GM12891 (cell line): ENCODE measurements around the gene FLOT1.
"Not testable (repeated sequence)": the region's sequence is repeated elsewhere in the genome, so short reads cannot be mapped to it uniquely, and the experiment has no call there.

Experiments used
- DNase-seq: peaks from one replicate; pipeline ENCODE4 v3.0.0; 2011; ENCODE audit warnings: low spot score; ENCODE audit not compliant: insufficient read length
- FAIRE-seq: peaks from 2 replicates; lab custom pipeline; 2011; peaks lifted over from hg19 to GRCh38; lab: Jason Lieb, UNC
- PAX5 ChIP-seq: IDR thresholded peaks from 2 replicates; pipeline ENCODE4 v1.6.1; 2011; ENCODE audit warnings: low read length, moderate library complexity, mild to moderate bottlenecking; ENCODE audit not compliant: insufficient read depth, severe bottlenecking
- POLR2A ChIP-seq: IDR thresholded peaks from 2 replicates; pipeline ENCODE4 v1.6.1; 2011; ENCODE audit warnings: low read depth, low read length, control low read depth
- POLR2AphosphoS5 ChIP-seq: IDR thresholded peaks from 2 replicates; pipeline ENCODE4 v1.6.1; 2011; ENCODE audit warnings: low read depth, low read length, control low read depth
- POU2F2 ChIP-seq: IDR thresholded peaks from 2 replicates; pipeline ENCODE4 v1.6.1; 2011; ENCODE audit warnings: low read depth, mild to moderate bottlenecking, control low read depth, low read length, moderate library complexity
- SPI1 ChIP-seq: IDR thresholded peaks from 2 replicates; pipeline ENCODE4 v1.6.1; 2011; ENCODE audit warnings: low read depth, low read length, control low read depth
- TAF1 ChIP-seq: IDR thresholded peaks from 2 replicates; pipeline ENCODE4 v1.6.1; 2011; ENCODE audit warnings: low read depth, low read length, control low read depth

Gene FLOT1

DNA sequence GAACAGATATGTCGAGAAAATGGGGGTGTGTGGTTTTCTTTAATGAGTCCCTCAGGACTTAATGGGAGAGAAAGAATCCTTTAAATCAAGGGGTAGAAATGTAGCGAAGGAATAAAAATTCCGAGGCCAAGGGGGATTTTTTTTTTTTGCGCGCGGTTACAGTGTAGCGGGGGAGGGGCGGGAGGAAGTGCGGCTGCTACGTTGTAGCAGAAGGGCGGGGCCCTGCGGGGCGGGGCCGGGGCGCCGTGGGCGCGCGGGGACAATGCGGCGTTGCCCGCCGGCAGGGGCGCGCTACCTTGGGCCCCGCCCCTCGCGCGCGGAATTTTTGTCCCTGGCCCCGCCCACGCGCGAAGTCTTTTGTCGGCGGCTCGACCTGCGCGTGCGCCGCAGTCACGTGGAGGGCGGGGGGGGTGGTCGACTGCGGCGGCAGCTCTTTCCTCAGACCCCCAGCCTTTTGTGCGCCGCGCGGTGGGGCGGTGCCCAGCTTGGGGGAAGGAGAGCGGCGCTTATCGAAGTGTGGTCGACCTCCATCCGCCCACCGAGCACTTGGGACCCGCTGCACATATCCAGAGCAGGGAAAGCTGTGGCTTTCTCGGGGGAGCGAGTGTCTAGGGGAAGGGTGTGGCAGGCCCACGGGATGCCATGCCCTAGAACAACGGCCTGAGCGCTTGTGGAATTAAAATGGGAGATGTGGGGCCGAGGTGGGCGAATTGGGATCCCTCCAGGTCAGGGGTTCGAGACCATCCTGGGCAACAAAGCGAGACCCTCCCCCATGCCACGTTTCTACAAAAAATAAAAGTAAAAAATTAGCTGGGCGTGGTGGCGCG lies 21.1 kb downstream of the FLOT1 start:
- TF ChIP-seq POLR2AphosphoS5 (peak; percentile 77), POLR2A (peak; percentile 78), PAX5 (peak; percentile 19), SPI1 (peak; percentile 70), POU2F2 (peak; percentile 72), TAF1 (no peak)
- FAIRE-seq, result peak; percentile 90
- DNase-seq, result peak; percentile 70

DNA sequence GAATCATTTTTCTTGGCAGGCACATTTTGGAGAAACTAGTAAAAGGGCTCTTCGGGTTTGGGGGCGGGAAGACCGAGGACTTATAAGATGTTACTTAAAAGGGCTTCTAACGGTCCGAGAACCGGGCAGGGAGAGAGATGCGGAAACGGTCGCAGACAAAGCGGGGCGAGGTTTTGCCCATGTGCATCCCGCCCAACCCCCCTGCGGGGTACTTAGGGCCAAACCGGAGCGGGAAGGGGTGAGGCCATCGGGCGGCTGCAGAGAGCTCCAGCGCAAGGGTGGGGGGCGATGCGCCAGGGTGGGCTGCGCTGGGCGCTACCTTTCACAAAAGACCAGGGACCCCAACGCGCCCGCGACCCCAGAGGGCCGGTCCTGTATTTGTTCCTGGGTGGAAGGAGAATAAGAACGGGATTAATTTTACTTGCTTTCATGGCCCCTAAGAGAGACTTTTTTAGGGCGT lies 21.7 kb downstream of the FLOT1 start:
- DNase-seq (no peak), FAIRE-seq (no peak)
- no peak for TF ChIP-seq PAX5
- 0 out of 2 replicates have a peak, but pooled peaks have one; percentile 21 for TF ChIP-seq TAF1

DNA sequence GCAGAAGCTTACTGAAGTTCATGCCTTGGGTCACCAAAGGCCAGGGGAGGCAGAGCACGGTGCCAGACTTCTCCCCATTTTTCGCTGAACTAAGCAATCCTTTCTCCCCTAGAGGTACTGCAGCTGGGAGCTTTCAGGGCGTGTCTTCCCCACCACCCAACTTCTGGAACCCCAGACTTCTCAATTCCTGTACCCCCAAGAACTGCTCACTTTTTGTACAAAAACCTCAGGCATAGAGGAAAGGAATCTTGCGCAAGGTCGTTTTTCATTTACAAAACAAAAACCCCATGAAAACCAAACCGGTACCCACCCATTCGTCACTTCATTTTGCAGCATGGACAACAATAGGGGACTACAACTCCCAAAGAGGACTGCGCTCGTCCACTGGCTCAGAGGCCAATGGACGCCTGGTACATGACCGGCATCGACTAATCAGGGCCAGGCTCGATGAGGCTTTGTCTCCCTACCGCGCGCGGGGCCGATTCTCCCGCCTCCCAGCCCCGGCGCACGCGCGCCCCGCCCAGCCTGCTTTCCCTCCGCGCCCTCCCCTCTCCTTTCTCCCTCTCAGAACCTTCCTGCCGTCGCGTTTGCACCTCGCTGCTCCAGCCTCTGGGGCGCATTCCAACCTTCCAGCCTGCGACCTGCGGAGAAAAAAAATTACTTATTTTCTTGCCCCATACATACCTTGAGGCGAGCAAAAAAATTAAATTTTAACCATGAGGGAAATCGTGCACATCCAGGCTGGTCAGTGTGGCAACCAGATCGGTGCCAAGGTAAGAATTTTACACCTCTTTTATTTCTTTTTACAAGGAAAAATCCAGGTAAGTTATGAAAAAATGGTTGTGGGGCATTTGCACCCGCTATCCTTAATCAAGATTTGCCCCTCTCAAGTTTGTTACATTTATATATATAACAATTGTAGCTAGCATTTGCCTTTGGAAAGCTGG lies 22.4 kb downstream of the FLOT1 start, which contains the start of gene TUBB:
Gene TUBB (plus strand): TSS at position 562 of the 947 bp plus-strand sequence. CDS start 155 bp downstream, at position 717.
- DNase-seq, result peak; percentile 67
- FAIRE-seq, result peak; percentile 89
- no peak for TF ChIP-seq SPI1
- TF ChIP-seq POLR2A, result peak; percentile 87
- no peak for TF ChIP-seq PAX5
- TF ChIP-seq POLR2AphosphoS5, result peak; percentile 88
- peak; percentile 97 for TF ChIP-seq TAF1
- peak; percentile 78; the same call in 1 of the 2 replicates for TF ChIP-seq POU2F2

DNA sequence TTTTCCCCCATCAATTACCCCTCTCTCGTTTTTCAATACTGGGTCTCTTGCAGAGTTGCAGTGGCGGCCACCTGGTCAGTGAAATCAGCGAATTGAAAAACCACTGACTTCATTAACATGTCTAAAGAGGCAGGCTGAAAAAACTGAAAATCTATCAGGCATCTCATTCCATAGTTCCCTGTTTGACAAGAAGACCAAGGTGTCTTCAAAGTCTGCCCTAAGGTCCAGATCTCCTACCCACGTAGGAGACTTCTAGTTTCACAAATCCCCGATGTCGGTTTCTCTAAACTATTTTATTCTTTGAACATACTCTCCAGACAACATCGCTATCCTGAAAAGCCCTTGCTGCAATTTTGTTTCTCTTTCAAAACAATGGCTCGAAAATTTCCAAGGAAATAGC lies 23.1 kb downstream of the FLOT1 start:
- DNase-seq (no peak), FAIRE-seq (no peak)
- TF ChIP-seq PAX5 (no peak), TAF1 (no peak), SPI1 (no peak), POU2F2 (no peak), POLR2AphosphoS5 (no peak), POLR2A (no peak)

DNA sequence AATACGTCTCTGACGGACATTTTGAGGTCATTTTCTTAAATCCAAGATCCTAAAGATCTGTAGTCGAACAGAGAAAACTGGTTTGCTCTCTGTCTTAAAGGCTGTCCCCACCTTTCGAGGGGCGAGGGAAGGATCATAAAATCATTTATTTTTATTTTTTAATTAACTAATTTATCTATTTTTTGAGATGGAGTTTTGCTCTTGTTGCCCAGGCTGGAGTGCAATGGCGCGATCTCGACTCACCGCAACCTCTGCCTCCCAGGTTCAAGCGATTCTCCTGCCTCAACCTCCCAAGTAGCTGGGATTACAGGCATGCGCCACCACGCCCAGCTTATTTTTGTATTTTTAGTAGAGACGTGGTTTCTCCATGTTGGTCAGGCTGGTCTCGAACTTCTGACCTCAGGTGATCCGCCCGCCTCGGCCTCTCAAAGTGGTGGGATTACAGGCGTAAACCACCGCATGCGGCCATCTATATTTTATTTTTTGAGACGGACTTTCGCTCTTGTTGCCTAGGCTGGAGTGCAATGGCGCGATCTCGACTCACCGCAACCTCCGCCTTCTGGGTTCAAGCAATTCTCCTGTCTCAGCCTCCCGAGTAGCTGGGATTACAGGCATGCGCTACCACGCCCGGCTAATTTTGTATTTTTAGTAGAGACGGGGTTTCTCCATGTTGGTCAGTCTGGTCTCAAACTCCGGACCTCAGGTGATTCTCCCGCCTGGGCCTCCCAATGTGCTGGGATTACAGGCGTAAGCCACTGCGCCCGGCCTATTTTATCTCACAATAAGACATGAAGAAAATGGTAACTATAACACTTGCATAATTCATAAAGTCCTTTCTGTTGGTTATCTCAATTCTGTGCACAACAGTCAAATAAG lies 24.4 kb downstream of the FLOT1 start:
- not testable (repeated sequence) for DNase-seq, FAIRE-seq

DNA sequence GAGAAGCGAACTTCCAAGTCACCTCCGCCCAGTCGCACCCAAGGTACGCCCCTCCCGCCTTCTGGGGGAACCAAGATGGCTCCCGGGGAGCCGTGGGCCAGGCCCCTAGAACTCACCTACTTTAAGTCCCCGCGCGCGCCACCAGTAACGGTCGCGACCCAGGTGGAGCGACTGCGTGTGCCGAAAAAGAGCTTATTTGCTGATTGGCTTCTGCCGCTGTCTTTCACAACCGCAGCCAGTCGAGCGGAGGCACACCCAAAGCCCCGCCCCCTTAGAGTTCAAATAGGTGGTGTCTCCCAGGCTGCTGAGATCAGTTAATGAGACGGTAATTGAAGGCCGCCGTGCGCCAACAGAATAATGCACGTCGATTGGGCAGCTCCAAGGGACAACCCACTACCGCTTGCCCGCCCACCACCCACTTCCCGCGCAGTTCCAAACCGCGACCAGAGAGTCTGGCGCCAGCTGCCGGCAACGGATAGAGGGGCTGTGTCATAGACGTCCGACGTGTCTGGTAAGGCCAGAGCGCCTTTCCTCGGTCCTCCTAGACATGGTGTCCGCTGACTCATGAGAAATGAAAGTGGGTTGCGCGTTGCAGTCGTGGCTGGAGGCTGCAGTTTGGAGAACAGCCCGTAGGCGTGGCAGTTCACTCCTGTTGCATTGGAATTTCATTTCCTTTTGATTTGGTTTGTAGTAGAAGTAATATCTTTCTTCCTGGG lies 25.2 kb downstream of the FLOT1 start, which contains the start of gene MDC1:
Gene MDC1 (minus strand): TSS at position 153 of the 716 bp plus-strand sequence. CDS start 2,106 bp downstream, outside the sequence.
- DNase-seq (peak; percentile 79), FAIRE-seq (peak; percentile 99)
- TF ChIP-seq PAX5 (peak; percentile 75), POLR2AphosphoS5 (peak; percentile 89), SPI1 (no peak), POLR2A (peak; percentile 97), POU2F2 (peak; percentile 81), TAF1 (peak; percentile 96)

DNA sequence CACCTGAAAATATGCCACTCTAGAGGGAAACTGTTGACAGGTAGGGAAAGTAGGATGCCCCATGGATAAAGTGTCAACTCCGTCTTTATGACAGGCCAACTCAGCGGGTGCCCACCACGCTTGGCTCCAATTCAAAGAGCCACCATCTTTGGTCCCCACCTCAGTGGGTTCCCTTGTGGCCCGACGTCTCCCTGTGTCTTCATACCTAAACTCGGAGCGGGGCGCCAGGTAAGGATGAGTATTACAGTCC lies 25.7 kb downstream of the FLOT1 start:
- DNase-seq (no peak), FAIRE-seq (no peak)
- TF ChIP-seq POLR2AphosphoS5, result no peak; the same call in 1 of the 2 replicates
- TF ChIP-seq PAX5, result no peak
- no peak for TF ChIP-seq TAF1
- no peak for TF ChIP-seq POLR2A
- TF ChIP-seq SPI1, result no peak
- no peak for TF ChIP-seq POU2F2

DNA sequence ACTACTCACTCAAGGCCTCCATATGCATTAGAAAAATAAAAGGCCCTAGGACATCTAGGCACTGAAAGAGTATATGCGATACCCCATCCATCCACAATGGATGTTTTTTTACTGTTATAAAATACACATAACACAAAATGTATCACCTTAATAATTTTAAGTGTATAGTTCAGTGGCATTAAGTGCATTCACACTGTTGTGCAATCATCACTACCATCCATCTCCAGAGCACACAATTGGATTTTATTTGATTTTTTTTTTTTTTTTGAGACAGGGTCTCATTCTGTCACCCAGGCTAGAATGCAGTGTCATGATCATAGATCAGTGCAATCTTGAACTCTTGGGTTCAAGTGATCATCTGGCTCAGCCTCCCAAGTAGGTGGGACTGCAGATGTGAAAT lies 28.2 kb downstream of the FLOT1 start:
- no peak for TF ChIP-seq TAF1
- no peak for TF ChIP-seq POLR2A
- TF ChIP-seq SPI1, result no peak
- TF ChIP-seq POLR2AphosphoS5, result no peak
- TF ChIP-seq POU2F2, result no peak
- no peak for TF ChIP-seq PAX5
- no peak for FAIRE-seq

More for the DNA sequence above, 28.2 kb downstream of the FLOT1 start:
- no peak for DNase-seq
